ENCODE results near the gene GCC2. TPM values are rescaled to one million over a fixed set of nuclear protein-coding genes. Genes with fewer than 3 reads are reported as not detected.

The GCC2 gene
- total and polyA plus RNA-seq, 9 of the 15 experiments (the other 6 are each of a cell fraction or from before 2014, with no cell fraction given) = 11.4 to 35.7 (median 19.9) TPM

DNA sequence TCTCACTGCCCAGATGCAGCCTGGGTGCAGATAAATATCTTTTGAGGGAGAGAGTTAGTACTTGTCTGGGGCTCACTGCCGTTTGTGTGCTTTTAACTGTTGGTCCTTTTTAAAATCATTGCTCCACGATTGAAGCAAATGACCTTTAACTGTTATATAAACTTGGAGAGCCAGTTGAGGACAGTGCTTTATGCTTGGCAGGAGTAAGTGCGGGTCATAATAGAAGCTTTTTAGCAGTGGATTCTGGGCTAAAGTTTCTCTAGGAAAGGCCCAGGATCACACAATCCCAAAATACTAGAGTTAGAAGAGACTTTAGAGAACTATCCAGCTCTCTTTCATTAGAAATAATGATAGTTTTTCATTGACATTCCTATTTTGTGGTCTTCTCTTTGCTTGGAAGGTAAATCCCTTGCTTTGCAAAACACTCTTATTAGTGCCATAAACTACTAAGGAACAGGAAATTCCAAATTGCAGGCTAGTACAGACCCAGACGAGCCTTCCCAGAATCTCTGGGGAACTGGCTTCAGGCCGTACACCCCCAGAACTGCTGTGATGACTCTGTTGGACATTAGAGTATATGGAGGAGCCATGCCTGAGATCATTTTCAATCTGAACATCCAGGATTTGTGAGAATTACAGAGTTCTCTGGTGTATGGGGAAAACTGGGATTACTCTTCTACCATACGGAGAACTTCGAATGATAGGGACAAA, 104.4 kb downstream of the GCC2 start:
- H3K4me1 ChIP-seq (replicated peaks in 1 of 2; ENCODE audit: control insufficient read depth in 2 of 2, insufficient read depth in 2 of 2, low read length in 2 of 2) = peaks cover 5 to 13% of the 10 kb centered on the region in 2 experiments; a peak in 2 of 5 replicates
- H4K20me1 ChIP-seq (replicated peaks; ENCODE audit: control insufficient read depth, insufficient read depth, low read length) = no peaks in the 10 kb centered on the region; the same call in none of the 2 replicates
- in situ Hi-C loops (cut with MboI) = no loop called here
- CTCF ChIA-PET (ENCODE audit: low intra/inter-chr PET ratio) = no interaction called here
- ATAC-seq = peak; percentile 38
- no peaks in the 10 kb centered on the region for H3K27me3 ChIP-seq (ENCODE audit: control insufficient read depth in 2 of 2, insufficient read depth in 2 of 2, low read length in 2 of 2)
- DNase-seq (ENCODE audit: extremely low read depth in 1 of 4, low spot score in 3 of 4) = no peak
- TF ChIP-seq LCOR (CRISPR knock-in tag; IDR thresholded peaks at IDR 0.05) (no peak), ZNF436 (CRISPR knock-in tag; IDR thresholded peaks at IDR 0.05) (no peak), POLR2B (IDR thresholded peaks at IDR 0.05; ENCODE audit: low read depth, partially characterized antibody) (no peak), KLF6 (CRISPR knock-in tag; IDR thresholded peaks at IDR 0.05; ENCODE audit: borderline replicate concordance) (no peak), ZFP1 (CRISPR knock-in tag; IDR thresholded peaks at IDR 0.05) (no peak), ZNF507 (tag; conservative IDR thresholded peaks at IDR 0.05) (no peak), ZFP30 (CRISPR knock-in tag; IDR thresholded peaks at IDR 0.05; ENCODE audit: borderline replicate concordance) (no peak), JUN (IDR thresholded peaks at IDR 0.05; ENCODE audit: borderline replicate concordance, low read depth, low read length) (no peak), JUN (CRISPR knock-in tag; IDR thresholded peaks at IDR 0.05; ENCODE audit: borderline replicate concordance) (no peak), ZNF583 (CRISPR knock-in tag; IDR thresholded peaks at IDR 0.05) (no peak), TCF7L2 (IDR thresholded peaks at IDR 0.05; ENCODE audit: low read depth, low read length) (no peak), MIER1 (IDR thresholded peaks at IDR 0.05; ENCODE audit: low read depth) (no peak), GABPB2 (CRISPR knock-in tag; conservative IDR thresholded peaks at IDR 0.05) (no peak), TSC22D4 (tag; IDR thresholded peaks at IDR 0.05) (no peak), RFX7 (CRISPR knock-in tag; IDR thresholded peaks at IDR 0.05) (no peak), ZNF384 (IDR thresholded peaks at IDR 0.05; ENCODE audit: low read depth, low read length) (no peak)
- TF ChIP-seq, protein P1, sequence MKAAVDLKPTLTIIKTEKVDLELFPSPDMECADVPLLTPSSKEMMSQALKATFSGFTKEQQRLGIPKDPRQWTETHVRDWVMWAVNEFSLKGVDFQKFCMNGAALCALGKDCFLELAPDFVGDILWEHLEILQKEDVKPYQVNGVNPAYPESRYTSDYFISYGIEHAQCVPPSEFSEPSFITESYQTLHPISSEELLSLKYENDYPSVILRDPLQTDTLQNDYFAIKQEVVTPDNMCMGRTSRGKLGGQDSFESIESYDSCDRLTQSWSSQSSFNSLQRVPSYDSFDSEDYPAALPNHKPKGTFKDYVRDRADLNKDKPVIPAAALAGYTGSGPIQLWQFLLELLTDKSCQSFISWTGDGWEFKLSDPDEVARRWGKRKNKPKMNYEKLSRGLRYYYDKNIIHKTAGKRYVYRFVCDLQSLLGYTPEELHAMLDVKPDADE (conservative IDR thresholded peaks at IDR 0.05; ENCODE audit: control insufficient read depth, low read depth, low read length) = no peak
- TF ChIP-seq, protein P2, sequence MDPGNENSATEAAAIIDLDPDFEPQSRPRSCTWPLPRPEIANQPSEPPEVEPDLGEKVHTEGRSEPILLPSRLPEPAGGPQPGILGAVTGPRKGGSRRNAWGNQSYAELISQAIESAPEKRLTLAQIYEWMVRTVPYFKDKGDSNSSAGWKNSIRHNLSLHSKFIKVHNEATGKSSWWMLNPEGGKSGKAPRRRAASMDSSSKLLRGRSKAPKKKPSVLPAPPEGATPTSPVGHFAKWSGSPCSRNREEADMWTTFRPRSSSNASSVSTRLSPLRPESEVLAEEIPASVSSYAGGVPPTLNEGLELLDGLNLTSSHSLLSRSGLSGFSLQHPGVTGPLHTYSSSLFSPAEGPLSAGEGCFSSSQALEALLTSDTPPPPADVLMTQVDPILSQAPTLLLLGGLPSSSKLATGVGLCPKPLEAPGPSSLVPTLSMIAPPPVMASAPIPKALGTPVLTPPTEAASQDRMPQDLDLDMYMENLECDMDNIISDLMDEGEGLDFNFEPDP (CRISPR knock-in tag; IDR thresholded peaks at IDR 0.05) = no peak
- TF ChIP-seq, protein P3, sequence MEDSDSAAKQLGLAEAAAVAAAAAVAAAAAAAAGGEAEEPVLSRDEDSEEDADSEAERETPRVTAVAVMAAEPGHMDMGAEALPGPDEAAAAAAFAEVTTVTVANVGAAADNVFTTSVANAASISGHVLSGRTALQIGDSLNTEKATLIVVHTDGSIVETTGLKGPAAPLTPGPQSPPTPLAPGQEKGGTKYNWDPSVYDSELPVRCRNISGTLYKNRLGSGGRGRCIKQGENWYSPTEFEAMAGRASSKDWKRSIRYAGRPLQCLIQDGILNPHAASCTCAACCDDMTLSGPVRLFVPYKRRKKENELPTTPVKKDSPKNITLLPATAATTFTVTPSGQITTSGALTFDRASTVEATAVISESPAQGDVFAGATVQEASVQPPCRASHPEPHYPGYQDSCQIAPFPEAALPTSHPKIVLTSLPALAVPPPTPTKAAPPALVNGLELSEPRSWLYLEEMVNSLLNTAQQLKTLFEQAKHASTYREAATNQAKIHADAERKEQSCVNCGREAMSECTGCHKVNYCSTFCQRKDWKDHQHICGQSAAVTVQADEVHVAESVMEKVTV (CRISPR knock-in tag; IDR thresholded peaks at IDR 0.05) = no peak
- no peaks in the 10 kb centered on the region for H3K9me3 ChIP-seq (replicated peaks; ENCODE audit: control insufficient read depth, insufficient read depth, low read depth, low read length)
- intact Hi-C loops (cut with micrococcal nuclease) = no loop called here
- H3K4me3 ChIP-seq = no peak overlapping the region
- peaks cover 67% of the 10 kb centered on the region for H3K79me2 ChIP-seq (ENCODE audit: control insufficient read depth, insufficient read depth, low read length)
- no peak overlapping the region for H2AFZ ChIP-seq (ENCODE audit: low read depth, low read length)
- no peak overlapping the region for H3K27ac ChIP-seq (ENCODE audit: extremely low read depth, low read depth, low read length)
- 63% methylated on average over 7 of the region's 7 CpGs for WGBS (ENCODE audit: insufficient coverage, low coverage, missing lambda C conversion rate)
- H3K9ac ChIP-seq (ENCODE audit: insufficient read depth in 1 of 2, low read depth in 2 of 2, low read length in 2 of 2) = no peak overlapping the region
- no peak overlapping the region for H3K4me2 ChIP-seq (ENCODE audit: insufficient read depth, low read length)
- no peaks in the 10 kb centered on the region for H3K9me1 ChIP-seq (ENCODE audit: control insufficient read depth, insufficient read depth, low read length)
- POLR2A ChIA-PET = interaction anchor here (0.9 to 2.8 kb wide), 3 partner anchors 8 to 19 kb away, joined by 3 to 14 read pairs (median 3); partner anchors contain the start of gene LIMS1
- H3K36me3 ChIP-seq (ENCODE audit: control insufficient read depth, insufficient read depth, low read length) = no peaks in the 10 kb centered on the region; the same call in 2 of the 3 replicates
- no peak for FAIRE-seq
- no TSS peak for BruUV-seq (replicated peaks)
